ENCODE data around the gene SRY.

Gene SRY

GRCh38 chrY:2797991-2798390, 10.5 kb upstream of the SRY start:
- no peak overlapping the region for H3K27ac ChIP-seq (ENCODE audit: low read depth, low read length, poor library complexity, severe bottlenecking)
- no peaks in the 10 kb centered on the region for H4K20me1 ChIP-seq (ENCODE audit: insufficient read depth, low read length)
- no peak overlapping the region for H3K4me2 ChIP-seq (ENCODE audit: low read length)
- no peaks in the 10 kb centered on the region for H3F3A ChIP-seq (ENCODE audit: insufficient read depth, low read length)
- no peaks in the 10 kb centered on the region for H3K9me3 ChIP-seq (ENCODE audit: low read length)
- H3K79me2 ChIP-seq (ENCODE audit: insufficient read depth, low read length), result no peaks in the 10 kb centered on the region
- H3K4me3 ChIP-seq (ENCODE audit: low read depth, low read length, poor library complexity, severe bottlenecking), result no peak overlapping the region
- H3K36me3 ChIP-seq (ENCODE audit: insufficient read depth, low read length), result no peaks in the 10 kb centered on the region
- no peak overlapping the region for H3K9ac ChIP-seq (ENCODE audit: low read length)
- no peaks in the 10 kb centered on the region for H3K4me1 ChIP-seq (ENCODE audit: insufficient read depth, low read length, severe bottlenecking)
- no peak overlapping the region for H2AFZ ChIP-seq (ENCODE audit: low read length)
- TF ChIP-seq CTCF (IDR thresholded peaks at IDR 0.05; ENCODE audit: low read length), result no peak
- TF ChIP-seq EZH2 (IDR thresholded peaks at IDR 0.05; ENCODE audit: borderline replicate concordance, low read length), result no peak
- no peaks in the 10 kb centered on the region for H3K9me2 ChIP-seq (ENCODE audit: low read depth, low read length)
- no peaks in the 10 kb centered on the region for H3K27me3 ChIP-seq (ENCODE audit: insufficient read depth, low read length)

DNA sequence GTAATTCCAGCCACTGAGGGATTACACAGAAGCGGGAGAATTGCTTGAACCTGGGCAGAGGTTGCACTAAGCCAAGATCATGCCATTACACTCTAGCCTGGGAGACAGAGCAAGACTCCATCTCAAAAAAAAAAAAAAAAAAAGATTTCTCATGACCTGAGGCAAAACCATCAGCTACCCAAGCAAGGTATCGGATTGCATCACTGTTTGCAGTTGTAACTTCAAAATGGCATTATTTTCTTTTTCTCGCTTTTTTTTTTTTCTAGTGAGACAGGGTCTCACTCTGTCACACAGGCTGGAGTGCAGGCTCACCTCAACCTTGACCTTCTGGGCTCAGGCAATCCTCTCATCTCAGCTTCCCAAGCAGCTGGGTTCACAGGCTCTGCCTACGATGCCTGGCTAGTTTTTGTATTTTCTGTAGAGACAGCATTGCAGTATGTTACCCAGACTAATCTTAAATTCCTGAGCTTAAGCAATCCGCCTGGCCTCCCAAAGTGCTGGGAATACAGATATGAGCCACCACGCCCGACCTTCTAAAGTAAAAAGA, 9.6 kb upstream of the SRY start:
- no peaks in the 10 kb centered on the region for H3K36me3 ChIP-seq (ENCODE audit: insufficient read depth, low read length)
- no peaks in the 10 kb centered on the region for H3K79me2 ChIP-seq (ENCODE audit: insufficient read depth, low read length)
- no peak overlapping the region for H3K9ac ChIP-seq (ENCODE audit: low read length)
- H3K4me3 ChIP-seq (ENCODE audit: low read depth, low read length, poor library complexity, severe bottlenecking), result no peak overlapping the region
- H3K4me2 ChIP-seq (ENCODE audit: low read length), result no peak overlapping the region
- H3K9me3 ChIP-seq (ENCODE audit: low read length), result no peaks in the 10 kb centered on the region
- H2AFZ ChIP-seq (ENCODE audit: low read length), result no peak overlapping the region
- H3K9me2 ChIP-seq (ENCODE audit: low read depth, low read length), result no peaks in the 10 kb centered on the region
- H3K27me3 ChIP-seq (ENCODE audit: insufficient read depth, low read length), result no peaks in the 10 kb centered on the region
- no peaks in the 10 kb centered on the region for H4K20me1 ChIP-seq (ENCODE audit: insufficient read depth, low read length)
- H3K4me1 ChIP-seq (ENCODE audit: insufficient read depth, low read length, severe bottlenecking), result no peaks in the 10 kb centered on the region
- no peak overlapping the region for H3K27ac ChIP-seq (ENCODE audit: low read depth, low read length, poor library complexity, severe bottlenecking)
- TF ChIP-seq CTCF (IDR thresholded peaks at IDR 0.05; ENCODE audit: low read length) (no peak), EZH2 (IDR thresholded peaks at IDR 0.05; ENCODE audit: borderline replicate concordance, low read length) (no peak)
- no peaks in the 10 kb centered on the region for H3F3A ChIP-seq (ENCODE audit: insufficient read depth, low read length)

DNA sequence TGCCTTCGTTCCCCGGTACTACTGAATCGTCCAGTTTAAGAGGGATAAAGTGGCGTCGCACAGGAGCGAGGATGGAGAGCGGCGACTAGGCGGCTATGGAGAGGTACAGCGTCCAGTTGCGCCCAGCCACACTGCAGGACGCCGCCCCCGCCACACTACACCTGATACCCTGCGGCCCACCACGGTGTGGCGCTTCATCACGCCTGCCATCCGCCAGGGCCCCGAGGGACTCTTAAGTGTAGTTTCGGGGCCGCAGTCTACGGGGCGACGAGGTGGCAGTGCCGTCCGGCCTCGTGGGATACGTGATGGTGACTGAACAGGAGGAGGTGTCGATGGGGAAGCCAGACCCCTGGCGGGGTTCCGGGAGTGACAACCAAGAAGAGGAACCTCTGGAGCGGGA, 2.3 kb upstream of the SRY start:
- no peak overlapping the region; the same call in 1 of the 2 replicates for H2AFZ ChIP-seq (ENCODE audit: low read length)
- H3K4me3 ChIP-seq (ENCODE audit: low read depth, low read length, poor library complexity, severe bottlenecking), result peak overlapping the region; percentile 55
- no peaks in the 10 kb centered on the region for H4K20me1 ChIP-seq (ENCODE audit: insufficient read depth, low read length)
- H3K9me2 ChIP-seq (ENCODE audit: low read depth, low read length), result no peaks in the 10 kb centered on the region
- H3K9me3 ChIP-seq (ENCODE audit: low read length), result no peaks in the 10 kb centered on the region
- H3K36me3 ChIP-seq (ENCODE audit: insufficient read depth, low read length), result no peaks in the 10 kb centered on the region
- no peaks in the 10 kb centered on the region for H3K79me2 ChIP-seq (ENCODE audit: insufficient read depth, low read length)
- TF ChIP-seq CTCF (IDR thresholded peaks at IDR 0.05; ENCODE audit: low read length) (peak; percentile 52), EZH2 (IDR thresholded peaks at IDR 0.05; ENCODE audit: borderline replicate concordance, low read length) (no peak)
- no peak overlapping the region for H3K27ac ChIP-seq (ENCODE audit: low read depth, low read length, poor library complexity, severe bottlenecking)
- peak overlapping the region; percentile 43; the same call in 1 of the 2 replicates for H3K9ac ChIP-seq (ENCODE audit: low read length)
- H3K4me1 ChIP-seq (ENCODE audit: insufficient read depth, low read length, severe bottlenecking), result peaks cover 16% of the 10 kb centered on the region
- peak overlapping the region; percentile 83 for H3K4me2 ChIP-seq (ENCODE audit: low read length)
- no peaks in the 10 kb centered on the region for H3F3A ChIP-seq (ENCODE audit: insufficient read depth, low read length)
- H3K27me3 ChIP-seq (ENCODE audit: insufficient read depth, low read length), result no peaks in the 10 kb centered on the region
